Thyroid gland (tissue), 4 donors: ENCODE measurements around the gene ODAD3.

Source experiments
- POLR2A ChIP-seq, 2 donors: fragments of 450-650 bp; IDR thresholded peaks; one replicate each; pipeline ENCODE4 v1.6.1; 2017; ENCODE audit warnings: antibody characterized with exemption in 2 of 2, mild to moderate bottlenecking in 2 of 2, moderate library complexity in 1 of 2
- TF ChIP-seq, protein P1 (sequence below), 6 experiments: fragments of 200-600 bp in 3 of 6; fragments of 450-650 bp in 3 of 6; sonication (generic) in 3 of 6; IDR thresholded peaks; one replicate each; pipeline ENCODE4 v1.5.1; 2016 to 2019; ENCODE audit warnings: antibody characterized with exemption in 6 of 6, mild to moderate bottlenecking in 2 of 6, inconsistent platforms in 1 of 6, moderate library complexity in 1 of 6

GRCh38 chr19:11382898-11383705 is 51.8 kb downstream of the ODAD3 start:
- TF ChIP-seq, protein P1, sequence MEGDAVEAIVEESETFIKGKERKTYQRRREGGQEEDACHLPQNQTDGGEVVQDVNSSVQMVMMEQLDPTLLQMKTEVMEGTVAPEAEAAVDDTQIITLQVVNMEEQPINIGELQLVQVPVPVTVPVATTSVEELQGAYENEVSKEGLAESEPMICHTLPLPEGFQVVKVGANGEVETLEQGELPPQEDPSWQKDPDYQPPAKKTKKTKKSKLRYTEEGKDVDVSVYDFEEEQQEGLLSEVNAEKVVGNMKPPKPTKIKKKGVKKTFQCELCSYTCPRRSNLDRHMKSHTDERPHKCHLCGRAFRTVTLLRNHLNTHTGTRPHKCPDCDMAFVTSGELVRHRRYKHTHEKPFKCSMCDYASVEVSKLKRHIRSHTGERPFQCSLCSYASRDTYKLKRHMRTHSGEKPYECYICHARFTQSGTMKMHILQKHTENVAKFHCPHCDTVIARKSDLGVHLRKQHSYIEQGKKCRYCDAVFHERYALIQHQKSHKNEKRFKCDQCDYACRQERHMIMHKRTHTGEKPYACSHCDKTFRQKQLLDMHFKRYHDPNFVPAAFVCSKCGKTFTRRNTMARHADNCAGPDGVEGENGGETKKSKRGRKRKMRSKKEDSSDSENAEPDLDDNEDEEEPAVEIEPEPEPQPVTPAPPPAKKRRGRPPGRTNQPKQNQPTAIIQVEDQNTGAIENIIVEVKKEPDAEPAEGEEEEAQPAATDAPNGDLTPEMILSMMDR (IDR thresholded peaks at IDR 0.05): peak in 5 of 6 experiments; percentile 23 to 56 (median 47)
- no peak for TF ChIP-seq POLR2A (IDR thresholded peaks at IDR 0.05)
